Measurements from ENCODE around the gene UBE2Q1.

The UBE2Q1 gene

GRCh38 chr1:154502744-154503115 is 55.7 kb downstream of the UBE2Q1 start:
- DNase-seq (ENCODE audit: low read depth) = no peak

DNA sequence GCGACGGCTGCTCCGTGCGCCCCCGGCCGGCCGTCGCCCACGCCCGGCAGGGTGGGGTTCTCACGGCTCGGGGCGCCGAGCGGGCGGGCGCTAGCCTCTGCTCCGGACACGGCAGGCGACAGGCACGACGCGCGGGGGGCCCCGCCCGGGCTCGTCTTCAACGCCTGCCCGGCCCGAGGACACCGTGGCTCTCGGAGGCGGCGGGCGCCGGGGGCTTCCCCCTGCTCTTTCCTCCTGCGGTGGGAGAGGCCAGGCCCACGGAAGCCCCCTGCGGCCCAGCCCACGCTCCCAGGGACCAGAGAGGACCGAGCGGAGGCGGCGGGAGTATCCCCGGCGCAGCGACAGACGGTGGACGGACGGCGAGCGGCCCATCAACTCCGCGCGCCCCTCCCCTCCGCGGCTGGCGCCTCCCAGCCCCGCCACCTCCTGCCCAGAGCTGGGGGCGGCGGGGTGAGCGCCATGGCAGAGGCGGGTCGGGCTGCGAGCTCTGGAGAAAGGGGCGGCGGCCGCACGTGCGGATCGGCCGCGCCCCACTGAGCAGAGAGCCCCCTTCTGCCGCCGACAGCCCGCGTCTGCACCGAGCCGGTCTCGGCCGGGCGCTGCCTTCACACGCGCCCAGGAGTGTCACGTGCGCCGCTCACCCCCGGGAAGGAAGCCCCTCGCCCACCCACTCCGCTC is 56.3 kb downstream of the UBE2Q1 start, which contains the start of the genes SHE and TDRD10:
Gene SHE (minus strand): TSS at position 347 of the 678 bp plus-strand sequence. CDS start 386 bp downstream, outside the sequence.
Gene TDRD10 (plus strand): TSS at position 154 of the 678 bp plus-strand sequence. CDS start 4,685 bp downstream, outside the sequence.
- no peak for DNase-seq (ENCODE audit: low read depth)

- no peak for DNase-seq (ENCODE audit: low read depth)
Measured at GRCh38 chr1:154501423-154502065, 56.9 kb downstream of the UBE2Q1 start.

DNA sequence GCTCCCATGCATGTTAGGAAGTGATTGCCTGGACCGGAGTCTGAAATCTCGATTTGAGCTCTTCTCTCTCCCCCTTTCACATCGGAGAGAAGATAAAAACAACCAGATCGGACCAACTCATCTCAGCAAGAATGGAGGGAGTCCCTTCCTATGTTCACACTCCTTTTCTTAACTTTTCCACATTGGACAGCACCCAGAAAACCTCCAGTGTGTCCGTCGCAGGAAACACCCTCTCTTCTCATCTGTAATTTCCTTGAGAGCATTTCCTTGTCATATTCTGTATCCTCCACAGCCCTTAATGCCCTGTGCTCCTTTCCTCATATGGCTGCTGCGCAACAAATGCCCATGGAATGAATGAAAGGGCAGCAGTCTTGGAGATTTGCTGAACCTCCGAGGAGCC is 57.9 kb downstream of the UBE2Q1 start:
- DNase-seq (ENCODE audit: low read depth) = no peak

DNA sequence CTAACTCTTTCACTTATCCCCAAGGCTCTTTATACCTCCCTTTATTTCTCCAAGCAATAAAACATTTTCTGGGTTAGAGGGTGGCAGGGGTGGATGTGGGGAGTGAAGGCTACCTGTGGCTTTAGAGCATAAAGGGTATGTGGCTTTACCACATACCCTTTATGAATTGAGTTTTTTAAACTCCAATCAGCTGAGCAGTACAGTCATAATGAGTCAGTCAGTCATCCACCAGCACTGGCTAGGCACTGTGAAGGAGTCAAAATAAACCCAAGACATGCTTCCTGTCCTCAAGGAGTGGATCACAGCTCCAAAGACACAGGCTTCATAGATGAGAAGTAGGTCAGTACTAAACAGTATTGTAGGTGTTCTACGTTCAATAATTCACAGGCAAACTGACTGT is 59.0 kb downstream of the UBE2Q1 start:
- no peak for DNase-seq (ENCODE audit: low read depth)

Data from stimulated activated CD8-positive, alpha-beta memory T cell treated with anti-CD3 and anti-CD28 coated beads, Interleukin-12 subunit alpha, Interleukin-12 subunit beta, amount 100 ng/mL, for 4 hours (primary cell).